K562 (cell line): ENCODE data around the gene HSD11B1L. TPM values are rescaled to one million over a fixed set of nuclear protein-coding genes. Genes with fewer than 3 reads are reported as not detected.
A peak's percentile ranks its signal among the peaks of the same experiment; 100 is the strongest.

Source experiments
- JUNB ChIP-seq: fragments of 450-650 bp; formaldehyde crosslinking; conservative IDR thresholded peaks from 2 replicates; pipeline ENCODE4 v1.4.0; 2020; ENCODE audit warnings: mild to moderate bottlenecking
- OTX1 ChIP-seq: fragments of 450-650 bp; formaldehyde crosslinking; IDR thresholded peaks from 2 replicates; pipeline ENCODE4 v1.4.0; 2022; ENCODE audit warnings: mild to moderate bottlenecking
- POLR2G ChIP-seq: fragments of 200-400 bp; formaldehyde crosslinking; IDR thresholded peaks from 2 replicates; pipeline ENCODE4 v1.6.1; 2017; ENCODE audit warnings: low read depth, mild to moderate bottlenecking, antibody characterized with exemption, low read length, moderate library complexity
- RBFOX2 ChIP-seq: fragments of 200-400 bp; formaldehyde crosslinking; IDR thresholded peaks from 2 replicates; pipeline ENCODE4 v1.6.1; 2017; ENCODE audit warnings: low read depth, mild to moderate bottlenecking, low read length, moderate library complexity
- YBX1 ChIP-seq: fragments of 450-650 bp; IDR thresholded peaks from 2 replicates; pipeline ENCODE4 v1.7.1; 2016; ENCODE audit warnings: mild to moderate bottlenecking
- polyA plus RNA-seq, 8 experiments: library from polyadenylated mRNA; depleted of rRNA in 4 of 8; stranded (reverse) in 5 of 8; unstranded in 3 of 8; fragments of >200 nt; fragmentation: Nextera tagmentation in 2 of 8; fragmentation: Illumina TruSeq in 1 of 8; extraction: Ambion mirVana in 2 of 8; extraction: Trizol in 1 of 8; gene quantifications; 2 replicates each; pipeline versions ENCODE4 v1.2.1 to v1.2.3, GENCODE V29; 2011 to 2014; ENCODE audit warnings: inconsistent platforms in 1 of 8, missing spikeins in 1 of 8
- total RNA-seq, 7 experiments: library from RNA; depleted of rRNA in 6 of 7; stranded (reverse); fragments of >200 nt in 6 of 7; fragmentation: Illumina TruSeq in 2 of 7; extraction: Trizol in 2 of 7; gene quantifications; 2 replicates each; pipeline versions ENCODE4 v1.2.1 to v1.2.3, GENCODE V29; 2011 to 2021; ENCODE audit warnings: low replicate concordance in 1 of 7
- TF ChIP-seq, protein P1 (sequence below): conservative IDR thresholded peaks from 2 replicates; pipeline ENCODE4 v1.6.1; 2011; ENCODE audit warnings: low read depth, mild to moderate bottlenecking, low read length; ENCODE audit not compliant: control insufficient read depth
- TF ChIP-seq, protein P2 (sequence below): sonication (generic); formaldehyde crosslinking; IDR thresholded peaks from 2 replicates; pipeline ENCODE4 v1.8.1; 2022; ENCODE audit warnings: missing genetic modification reagents
- TF ChIP-seq, protein P3 (sequence below), 2 experiments: fragments of 450-650 bp; IDR thresholded peaks; 2 replicates each; pipeline ENCODE4 v1.6.1; 2018; ENCODE audit warnings: mild to moderate bottlenecking in 2 of 2, low read depth in 1 of 2; ENCODE audit not compliant: partially characterized antibody in 2 of 2

HSD11B1L gene
- total and polyA plus RNA-seq, 9 of the 15 experiments (the other 6 are each of a cell fraction or from before 2014, with no cell fraction given): 0.31 to 7.7 (median 2.3) TPM

DNA sequence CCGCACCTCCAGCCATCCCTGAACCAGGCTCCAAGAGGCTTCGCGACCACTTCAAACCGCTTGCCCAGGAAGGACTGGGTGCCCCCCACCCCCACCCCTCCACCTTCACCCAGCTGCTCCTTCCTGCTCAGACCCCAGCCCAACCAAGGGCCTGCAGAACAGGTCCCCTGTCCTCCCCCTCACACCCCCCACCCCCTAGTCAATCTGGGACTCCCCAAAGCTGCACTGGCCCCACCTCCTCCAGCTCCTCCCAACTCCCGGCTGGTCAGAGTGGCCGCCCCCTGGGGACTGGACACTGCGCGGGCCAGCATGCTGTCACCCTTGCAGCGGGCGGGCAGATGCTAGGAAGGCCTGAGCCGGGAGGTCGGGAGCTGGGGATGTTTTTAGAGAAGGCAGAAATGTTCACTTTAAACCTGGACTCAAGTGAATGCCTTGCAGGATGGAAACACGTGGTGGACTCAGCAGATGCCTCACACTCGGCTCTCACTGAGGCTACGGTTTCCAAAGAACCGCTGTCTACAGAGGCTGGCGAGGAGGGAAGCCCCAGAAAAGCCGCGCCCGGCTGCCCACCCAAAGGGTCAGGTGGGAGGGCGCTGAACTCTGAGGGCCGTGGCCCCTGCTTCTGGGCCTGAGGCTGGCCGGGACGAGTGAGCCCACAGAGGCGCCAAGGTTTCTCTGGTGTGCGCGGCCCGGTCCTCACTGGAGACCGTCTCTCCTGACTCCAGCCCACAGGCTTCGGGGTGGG lies 17.2 kb downstream of the HSD11B1L start (continued):
- TF ChIP-seq, protein P1, sequence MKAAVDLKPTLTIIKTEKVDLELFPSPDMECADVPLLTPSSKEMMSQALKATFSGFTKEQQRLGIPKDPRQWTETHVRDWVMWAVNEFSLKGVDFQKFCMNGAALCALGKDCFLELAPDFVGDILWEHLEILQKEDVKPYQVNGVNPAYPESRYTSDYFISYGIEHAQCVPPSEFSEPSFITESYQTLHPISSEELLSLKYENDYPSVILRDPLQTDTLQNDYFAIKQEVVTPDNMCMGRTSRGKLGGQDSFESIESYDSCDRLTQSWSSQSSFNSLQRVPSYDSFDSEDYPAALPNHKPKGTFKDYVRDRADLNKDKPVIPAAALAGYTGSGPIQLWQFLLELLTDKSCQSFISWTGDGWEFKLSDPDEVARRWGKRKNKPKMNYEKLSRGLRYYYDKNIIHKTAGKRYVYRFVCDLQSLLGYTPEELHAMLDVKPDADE: no peak
- TF ChIP-seq YBX1 (no peak), OTX1 (CRISPR knock-in tag) (no peak), POLR2G (peak; percentile 68; the same call in 1 of the 2 replicates), RBFOX2 (peak; percentile 5; the same call in 1 of the 2 replicates), JUNB (CRISPR knock-in tag) (no peak)
- TF ChIP-seq, protein P2, sequence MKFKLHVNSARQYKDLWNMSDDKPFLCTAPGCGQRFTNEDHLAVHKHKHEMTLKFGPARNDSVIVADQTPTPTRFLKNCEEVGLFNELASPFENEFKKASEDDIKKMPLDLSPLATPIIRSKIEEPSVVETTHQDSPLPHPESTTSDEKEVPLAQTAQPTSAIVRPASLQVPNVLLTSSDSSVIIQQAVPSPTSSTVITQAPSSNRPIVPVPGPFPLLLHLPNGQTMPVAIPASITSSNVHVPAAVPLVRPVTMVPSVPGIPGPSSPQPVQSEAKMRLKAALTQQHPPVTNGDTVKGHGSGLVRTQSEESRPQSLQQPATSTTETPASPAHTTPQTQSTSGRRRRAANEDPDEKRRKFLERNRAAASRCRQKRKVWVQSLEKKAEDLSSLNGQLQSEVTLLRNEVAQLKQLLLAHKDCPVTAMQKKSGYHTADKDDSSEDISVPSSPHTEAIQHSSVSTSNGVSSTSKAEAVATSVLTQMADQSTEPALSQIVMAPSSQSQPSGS (CRISPR knock-in tag): no peak
- TF ChIP-seq, protein P3, sequence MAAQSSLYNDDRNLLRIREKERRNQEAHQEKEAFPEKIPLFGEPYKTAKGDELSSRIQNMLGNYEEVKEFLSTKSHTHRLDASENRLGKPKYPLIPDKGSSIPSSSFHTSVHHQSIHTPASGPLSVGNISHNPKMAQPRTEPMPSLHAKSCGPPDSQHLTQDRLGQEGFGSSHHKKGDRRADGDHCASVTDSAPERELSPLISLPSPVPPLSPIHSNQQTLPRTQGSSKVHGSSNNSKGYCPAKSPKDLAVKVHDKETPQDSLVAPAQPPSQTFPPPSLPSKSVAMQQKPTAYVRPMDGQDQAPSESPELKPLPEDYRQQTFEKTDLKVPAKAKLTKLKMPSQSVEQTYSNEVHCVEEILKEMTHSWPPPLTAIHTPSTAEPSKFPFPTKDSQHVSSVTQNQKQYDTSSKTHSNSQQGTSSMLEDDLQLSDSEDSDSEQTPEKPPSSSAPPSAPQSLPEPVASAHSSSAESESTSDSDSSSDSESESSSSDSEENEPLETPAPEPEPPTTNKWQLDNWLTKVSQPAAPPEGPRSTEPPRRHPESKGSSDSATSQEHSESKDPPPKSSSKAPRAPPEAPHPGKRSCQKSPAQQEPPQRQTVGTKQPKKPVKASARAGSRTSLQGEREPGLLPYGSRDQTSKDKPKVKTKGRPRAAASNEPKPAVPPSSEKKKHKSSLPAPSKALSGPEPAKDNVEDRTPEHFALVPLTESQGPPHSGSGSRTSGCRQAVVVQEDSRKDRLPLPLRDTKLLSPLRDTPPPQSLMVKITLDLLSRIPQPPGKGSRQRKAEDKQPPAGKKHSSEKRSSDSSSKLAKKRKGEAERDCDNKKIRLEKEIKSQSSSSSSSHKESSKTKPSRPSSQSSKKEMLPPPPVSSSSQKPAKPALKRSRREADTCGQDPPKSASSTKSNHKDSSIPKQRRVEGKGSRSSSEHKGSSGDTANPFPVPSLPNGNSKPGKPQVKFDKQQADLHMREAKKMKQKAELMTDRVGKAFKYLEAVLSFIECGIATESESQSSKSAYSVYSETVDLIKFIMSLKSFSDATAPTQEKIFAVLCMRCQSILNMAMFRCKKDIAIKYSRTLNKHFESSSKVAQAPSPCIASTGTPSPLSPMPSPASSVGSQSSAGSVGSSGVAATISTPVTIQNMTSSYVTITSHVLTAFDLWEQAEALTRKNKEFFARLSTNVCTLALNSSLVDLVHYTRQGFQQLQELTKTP (IDR thresholded peaks at IDR 0.05; ENCODE audit: low read depth in 1 of 2, partially characterized antibody in 2 of 2): no peak
